Measurements from ENCODE around the gene RABAC1.

DNA sequence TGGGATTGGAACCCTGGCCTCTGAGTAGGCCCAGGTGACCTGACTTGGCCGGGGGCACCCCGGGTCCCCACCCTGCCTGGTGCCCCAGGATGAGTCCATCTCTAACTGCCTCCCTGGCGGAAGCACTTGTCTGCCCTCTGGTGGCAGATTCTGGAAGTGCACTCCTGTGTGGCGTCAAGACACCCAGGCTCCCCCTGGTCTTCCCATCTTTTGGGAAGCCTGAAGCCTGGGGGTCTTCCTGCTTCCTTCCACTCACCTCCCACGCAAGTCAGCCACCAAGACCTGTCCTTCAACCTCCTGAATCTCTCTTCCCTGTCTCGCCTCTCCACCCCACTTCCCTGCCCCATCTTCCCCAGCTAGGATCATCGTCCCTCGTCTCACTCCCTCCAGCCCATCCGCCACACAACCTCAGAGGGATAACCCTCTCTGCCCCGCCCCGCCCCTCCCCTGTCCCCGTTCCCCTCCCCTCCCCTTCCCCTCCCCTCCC lies 7.4 kb downstream of the RABAC1 start:
- TF ChIP-seq EZH2 (IDR thresholded peaks at IDR 0.05; ENCODE audit: borderline replicate concordance, low read depth, low read length, severe bottlenecking) (no peak), POLR2AphosphoS5 (IDR thresholded peaks at IDR 0.05; ENCODE audit: insufficient read depth, low read depth, low read length) (no peak)
- TF ChIP-seq, protein P1, sequence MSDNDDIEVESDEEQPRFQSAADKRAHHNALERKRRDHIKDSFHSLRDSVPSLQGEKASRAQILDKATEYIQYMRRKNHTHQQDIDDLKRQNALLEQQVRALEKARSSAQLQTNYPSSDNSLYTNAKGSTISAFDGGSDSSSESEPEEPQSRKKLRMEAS (IDR thresholded peaks at IDR 0.05; ENCODE audit: insufficient read depth, insufficient read length): no peak

All from endothelial cell of umbilical vein (primary cell).